ENCODE data around the gene PITPNB.

PITPNB gene

GRCh38 chr22:27815826-27816530 lies 103.1 kb downstream of the PITPNB start:
- no peak for TF ChIP-seq EZH2 (IDR thresholded peaks at IDR 0.05; ENCODE audit: borderline replicate concordance, low read length)
- no peak for TF ChIP-seq CTCF (IDR thresholded peaks at IDR 0.05; ENCODE audit: low read length)
- Histone ChIP-seq H3K9me2 (ENCODE audit: low read depth, low read length) (no peaks in the 10 kb centered on the region), H2AFZ (ENCODE audit: low read length) (no peak overlapping the region), H3K4me1 (ENCODE audit: insufficient read depth, low read length, severe bottlenecking) (no peaks in the 10 kb centered on the region), H3K27me3 (ENCODE audit: insufficient read depth, low read length) (no peaks in the 10 kb centered on the region), H3K36me3 (ENCODE audit: insufficient read depth, low read length) (no peaks in the 10 kb centered on the region), H3K27ac (ENCODE audit: low read depth, low read length, poor library complexity, severe bottlenecking) (no peak overlapping the region), H4K20me1 (ENCODE audit: insufficient read depth, low read length) (no peaks in the 10 kb centered on the region), H3K9ac (ENCODE audit: low read length) (no peak overlapping the region), H3F3A (ENCODE audit: insufficient read depth, low read length) (no peaks in the 10 kb centered on the region), H3K4me3 (ENCODE audit: low read depth, low read length, poor library complexity, severe bottlenecking) (no peak overlapping the region), H3K4me2 (ENCODE audit: low read length) (no peak overlapping the region), H3K9me3 (ENCODE audit: low read length) (no peaks in the 10 kb centered on the region), H3K79me2 (ENCODE audit: insufficient read depth, low read length) (no peaks in the 10 kb centered on the region)

GRCh38 chr22:27814993-27815392 lies 104.1 kb downstream of the PITPNB start:
- Histone ChIP-seq H3K36me3 (ENCODE audit: insufficient read depth, low read length) (no peaks in the 10 kb centered on the region), H3K4me2 (ENCODE audit: low read length) (no peak overlapping the region), H3K27ac (ENCODE audit: low read depth, low read length, poor library complexity, severe bottlenecking) (no peak overlapping the region), H3K9me2 (ENCODE audit: low read depth, low read length) (no peaks in the 10 kb centered on the region), H4K20me1 (ENCODE audit: insufficient read depth, low read length) (no peaks in the 10 kb centered on the region), H3K9ac (ENCODE audit: low read length) (no peak overlapping the region), H3K79me2 (ENCODE audit: insufficient read depth, low read length) (no peaks in the 10 kb centered on the region), H3F3A (ENCODE audit: insufficient read depth, low read length) (no peaks in the 10 kb centered on the region), H3K4me1 (ENCODE audit: insufficient read depth, low read length, severe bottlenecking) (no peaks in the 10 kb centered on the region), H3K9me3 (ENCODE audit: low read length) (no peaks in the 10 kb centered on the region), H3K27me3 (ENCODE audit: insufficient read depth, low read length) (no peaks in the 10 kb centered on the region), H3K4me3 (ENCODE audit: low read depth, low read length, poor library complexity, severe bottlenecking) (no peak overlapping the region), H2AFZ (ENCODE audit: low read length) (no peak overlapping the region)
- TF ChIP-seq EZH2 (IDR thresholded peaks at IDR 0.05; ENCODE audit: borderline replicate concordance, low read length) (no peak), CTCF (IDR thresholded peaks at IDR 0.05; ENCODE audit: low read length) (no peak)

- Histone ChIP-seq H3K4me2 (ENCODE audit: low read length) (no peak overlapping the region), H3K4me3 (ENCODE audit: low read depth, low read length, poor library complexity, severe bottlenecking) (no peak overlapping the region), H3K27me3 (ENCODE audit: insufficient read depth, low read length) (no peaks in the 10 kb centered on the region), H3F3A (ENCODE audit: insufficient read depth, low read length) (no peaks in the 10 kb centered on the region), H3K27ac (ENCODE audit: low read depth, low read length, poor library complexity, severe bottlenecking) (no peak overlapping the region), H3K4me1 (ENCODE audit: insufficient read depth, low read length, severe bottlenecking) (no peaks in the 10 kb centered on the region), H3K9me3 (ENCODE audit: low read length) (no peaks in the 10 kb centered on the region), H3K9me2 (ENCODE audit: low read depth, low read length) (no peaks in the 10 kb centered on the region), H3K9ac (ENCODE audit: low read length) (no peak overlapping the region), H2AFZ (ENCODE audit: low read length) (no peak overlapping the region), H3K79me2 (ENCODE audit: insufficient read depth, low read length) (no peaks in the 10 kb centered on the region), H3K36me3 (ENCODE audit: insufficient read depth, low read length) (no peaks in the 10 kb centered on the region), H4K20me1 (ENCODE audit: insufficient read depth, low read length) (no peaks in the 10 kb centered on the region)
- TF ChIP-seq CTCF (IDR thresholded peaks at IDR 0.05; ENCODE audit: low read length) (no peak), EZH2 (IDR thresholded peaks at IDR 0.05; ENCODE audit: borderline replicate concordance, low read length) (no peak)
Measured at GRCh38 chr22:27811778-27812177, 107.3 kb downstream of the PITPNB start.
